Measurements from ENCODE around the gene ISL2.

ISL2 gene

DNA sequence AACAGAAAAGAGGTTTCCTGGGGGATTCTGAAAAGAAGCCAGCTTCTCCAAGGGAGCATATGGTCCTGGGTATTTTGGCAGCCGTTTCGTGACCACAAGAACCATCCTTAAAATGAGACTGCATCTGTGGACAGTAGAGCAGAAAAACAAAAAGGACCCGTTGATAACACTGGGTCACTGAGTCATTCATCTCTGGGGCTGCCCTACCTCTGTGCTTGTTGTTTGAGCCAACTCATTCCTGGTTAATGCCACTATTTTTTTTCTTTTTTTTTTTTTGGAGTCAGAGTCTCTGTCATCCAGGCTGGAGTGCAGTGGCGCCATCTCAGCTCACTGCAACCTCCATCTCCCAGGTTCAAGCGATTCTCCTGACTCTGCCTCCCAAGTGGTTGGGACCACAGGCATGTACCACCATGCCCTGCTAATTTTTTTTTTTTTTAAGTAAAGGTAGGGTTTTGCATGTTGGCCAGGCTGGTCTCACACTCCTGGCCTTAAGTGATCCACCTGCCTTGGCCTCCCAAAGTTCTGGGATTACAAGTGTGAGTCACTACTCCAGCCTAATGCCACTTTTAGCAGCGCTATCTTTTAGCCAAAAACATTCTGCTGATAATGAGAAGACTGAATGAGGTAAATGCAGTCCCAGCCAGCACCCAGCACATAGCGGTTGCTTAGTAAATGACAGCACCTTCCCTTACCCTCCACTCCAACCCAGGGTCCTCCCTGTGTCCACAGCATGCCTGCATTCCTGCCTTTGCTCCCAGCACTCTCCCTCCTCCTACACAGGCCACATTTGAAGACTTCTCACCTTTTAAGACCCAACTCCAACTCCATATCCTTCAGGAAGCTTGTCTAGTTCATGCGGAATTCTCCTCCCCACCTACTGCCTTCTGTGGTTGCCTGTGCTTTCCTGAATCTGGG is 9.1 kb upstream of the ISL2 start:
- TF ChIP-seq, protein P1, sequence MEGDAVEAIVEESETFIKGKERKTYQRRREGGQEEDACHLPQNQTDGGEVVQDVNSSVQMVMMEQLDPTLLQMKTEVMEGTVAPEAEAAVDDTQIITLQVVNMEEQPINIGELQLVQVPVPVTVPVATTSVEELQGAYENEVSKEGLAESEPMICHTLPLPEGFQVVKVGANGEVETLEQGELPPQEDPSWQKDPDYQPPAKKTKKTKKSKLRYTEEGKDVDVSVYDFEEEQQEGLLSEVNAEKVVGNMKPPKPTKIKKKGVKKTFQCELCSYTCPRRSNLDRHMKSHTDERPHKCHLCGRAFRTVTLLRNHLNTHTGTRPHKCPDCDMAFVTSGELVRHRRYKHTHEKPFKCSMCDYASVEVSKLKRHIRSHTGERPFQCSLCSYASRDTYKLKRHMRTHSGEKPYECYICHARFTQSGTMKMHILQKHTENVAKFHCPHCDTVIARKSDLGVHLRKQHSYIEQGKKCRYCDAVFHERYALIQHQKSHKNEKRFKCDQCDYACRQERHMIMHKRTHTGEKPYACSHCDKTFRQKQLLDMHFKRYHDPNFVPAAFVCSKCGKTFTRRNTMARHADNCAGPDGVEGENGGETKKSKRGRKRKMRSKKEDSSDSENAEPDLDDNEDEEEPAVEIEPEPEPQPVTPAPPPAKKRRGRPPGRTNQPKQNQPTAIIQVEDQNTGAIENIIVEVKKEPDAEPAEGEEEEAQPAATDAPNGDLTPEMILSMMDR (IDR thresholded peaks at IDR 0.05; ENCODE audit: borderline replicate concordance, control extremely low read depth, extremely low read depth, insufficient read depth, missing control alignments) = no peak
- no peak for DNase-seq (ENCODE audit: low spot score)
- in situ Hi-C loops (cut with MboI; ENCODE audit: low sequenced_read_pairs, unreplicated experiment) = no loop called here

DNA sequence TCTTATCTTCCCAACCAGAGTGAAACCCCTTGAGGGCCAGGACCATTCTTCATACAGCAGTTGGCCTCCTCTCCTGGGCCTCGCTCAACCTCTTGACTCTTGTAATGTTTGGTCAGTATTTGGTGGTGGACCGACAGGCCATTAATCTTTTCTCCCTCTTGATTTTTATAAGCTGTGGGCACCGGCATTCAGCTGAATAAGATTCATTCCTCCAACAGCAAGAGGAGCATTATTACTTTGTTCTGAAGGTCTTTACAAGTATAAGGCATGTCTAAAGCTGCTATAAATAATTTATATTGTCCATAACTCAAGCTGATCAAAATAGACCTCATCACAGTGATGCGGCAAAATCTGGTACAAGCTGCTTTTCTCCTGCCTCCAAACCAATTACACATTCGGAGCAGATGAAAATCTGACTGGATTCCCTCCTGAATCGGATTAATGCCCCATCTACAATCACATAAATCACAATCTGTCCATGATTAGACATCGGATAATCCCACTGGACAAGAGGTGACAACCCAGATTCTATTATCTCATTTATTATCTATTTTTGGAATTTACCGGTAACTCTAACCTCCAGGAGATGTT is 8.4 kb upstream of the ISL2 start:
- DNase-seq (ENCODE audit: low spot score) = no peak
- in situ Hi-C loops (cut with MboI; ENCODE audit: low sequenced_read_pairs, unreplicated experiment) = no loop called here
- TF ChIP-seq, protein P1 (IDR thresholded peaks at IDR 0.05; ENCODE audit: borderline replicate concordance, control extremely low read depth, extremely low read depth, insufficient read depth, missing control alignments) = no peak

DNA sequence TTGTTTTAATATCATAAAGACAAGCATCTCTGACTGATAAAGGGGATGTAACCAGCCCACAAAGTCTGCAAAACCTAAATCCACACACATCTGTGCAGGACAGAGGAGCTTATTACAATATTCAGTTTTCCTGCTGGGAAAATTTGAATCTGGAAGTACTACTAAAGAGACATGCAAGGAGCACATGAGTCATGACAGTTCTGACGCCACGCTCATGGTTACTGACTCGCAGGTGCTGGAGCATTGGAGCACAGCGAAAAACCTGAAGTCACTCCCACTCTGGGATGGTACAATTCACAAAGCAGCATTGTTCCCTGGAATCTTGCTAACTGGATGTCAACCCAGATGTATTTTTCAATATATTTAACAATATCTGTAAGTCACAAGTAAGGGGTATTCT is 7.6 kb upstream of the ISL2 start:
- no peak for DNase-seq (ENCODE audit: low spot score)
- TF ChIP-seq, protein P1 (IDR thresholded peaks at IDR 0.05; ENCODE audit: borderline replicate concordance, control extremely low read depth, extremely low read depth, insufficient read depth, missing control alignments) = no peak
- in situ Hi-C loops (cut with MboI; ENCODE audit: low sequenced_read_pairs, unreplicated experiment) = no loop called here

DNA sequence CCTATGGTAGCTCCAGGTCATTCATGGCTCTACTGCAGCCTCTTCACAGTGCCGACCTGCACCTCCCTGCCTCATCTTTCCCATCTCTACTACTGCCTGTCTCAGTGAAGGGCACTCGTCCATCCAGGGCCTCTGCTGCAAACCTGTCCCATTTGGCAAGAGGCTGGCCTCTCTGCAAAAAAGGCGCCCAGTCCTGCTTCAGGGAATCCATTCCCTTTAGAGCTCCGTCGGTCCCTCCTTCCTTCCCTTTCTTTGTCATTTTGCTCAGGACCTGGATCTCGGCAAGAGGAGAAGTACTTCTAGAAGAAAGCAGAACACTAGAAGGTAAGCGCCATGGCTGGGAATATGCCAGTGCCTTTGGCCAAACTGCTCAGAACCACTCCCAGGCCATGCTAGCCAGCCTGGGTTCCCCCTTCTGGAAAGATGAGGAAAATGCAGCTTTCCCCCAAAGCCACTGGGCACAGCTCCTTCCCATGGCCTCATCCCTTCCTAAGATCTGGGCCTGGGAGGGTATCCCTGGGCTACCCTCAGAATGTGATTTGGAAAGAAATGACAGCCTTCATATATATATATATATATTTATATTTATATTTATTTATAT is 6.4 kb upstream of the ISL2 start:
- in situ Hi-C loops (cut with MboI; ENCODE audit: low sequenced_read_pairs, unreplicated experiment) = no loop called here
- TF ChIP-seq, protein P1 (IDR thresholded peaks at IDR 0.05; ENCODE audit: borderline replicate concordance, control extremely low read depth, extremely low read depth, insufficient read depth, missing control alignments) = no peak
- no peak for DNase-seq (ENCODE audit: low spot score)

DNA sequence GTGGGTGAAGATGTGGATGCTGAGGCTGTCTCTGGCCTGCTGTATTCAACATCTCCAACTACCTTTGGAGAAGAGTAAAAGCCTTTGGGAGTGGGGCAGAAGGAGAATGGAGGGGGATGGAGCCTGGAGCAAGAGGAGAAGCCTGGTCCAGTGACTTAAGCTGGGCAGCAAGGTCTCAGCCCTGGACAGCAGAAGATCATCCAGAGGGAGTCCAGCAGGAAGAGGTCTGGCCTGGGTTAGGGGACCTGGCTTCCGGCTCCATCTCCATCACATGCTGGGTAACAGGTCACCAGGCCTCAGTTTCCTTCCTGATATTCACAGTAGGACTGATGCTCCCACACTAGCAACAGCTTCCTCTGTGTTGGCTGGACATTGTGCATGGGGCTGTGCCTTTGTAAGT is 3.8 kb upstream of the ISL2 start:
- TF ChIP-seq, protein P1 (IDR thresholded peaks at IDR 0.05; ENCODE audit: borderline replicate concordance, control extremely low read depth, extremely low read depth, insufficient read depth, missing control alignments) = no peak
- in situ Hi-C loops (cut with MboI; ENCODE audit: low sequenced_read_pairs, unreplicated experiment) = no loop called here
- DNase-seq (ENCODE audit: low spot score) = no peak

DNA sequence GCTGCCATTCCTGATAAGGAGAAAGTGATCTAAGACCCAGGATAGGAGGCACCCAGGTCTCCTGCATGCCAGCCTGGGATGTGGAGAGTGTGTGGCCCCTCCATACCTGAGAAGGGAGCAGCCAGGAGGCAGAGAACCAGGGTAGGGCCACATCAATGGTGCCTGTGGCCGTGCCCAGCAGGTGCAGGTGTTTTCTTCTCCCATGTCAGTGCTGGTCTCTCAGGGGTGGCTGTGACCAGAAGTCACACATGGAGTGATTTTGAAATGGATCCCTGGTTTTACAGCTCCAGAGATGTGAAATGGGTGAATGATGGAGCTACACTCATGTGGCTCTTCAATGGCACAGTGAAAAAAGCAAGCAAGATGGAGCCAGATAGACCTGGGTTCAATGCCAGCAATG is 3.3 kb upstream of the ISL2 start:
- TF ChIP-seq, protein P1 (IDR thresholded peaks at IDR 0.05; ENCODE audit: borderline replicate concordance, control extremely low read depth, extremely low read depth, insufficient read depth, missing control alignments) = no peak
- in situ Hi-C loops (cut with MboI; ENCODE audit: low sequenced_read_pairs, unreplicated experiment) = no loop called here
- DNase-seq (ENCODE audit: low spot score) = no peak

All from GM13976 (cell line).